ENCODE data around the gene MDM4.

The MDM4 gene

GRCh38 chr1:204471687-204472086, 44.5 kb upstream of the MDM4 start:
- no peak overlapping the region for H3K4me3 ChIP-seq (ENCODE audit: low read depth, low read length)
- in situ Hi-C loops (cut with HindIII; ENCODE audit: low sequenced_read_pairs): no loop called here
- no peak for DNase-seq (ENCODE audit: low read depth)
- no peak for TF ChIP-seq CTCF (IDR thresholded peaks at IDR 0.05; ENCODE audit: low read depth, low read length, missing control alignments)

GRCh38 chr1:204472660-204473059, 43.5 kb upstream of the MDM4 start:
- TF ChIP-seq CTCF (IDR thresholded peaks at IDR 0.05; ENCODE audit: low read depth, low read length, missing control alignments): no peak
- no peak for DNase-seq (ENCODE audit: low read depth)
- in situ Hi-C loops (cut with HindIII; ENCODE audit: low sequenced_read_pairs): no loop called here
- no peak overlapping the region for H3K4me3 ChIP-seq (ENCODE audit: low read depth, low read length)

- in situ Hi-C loops (cut with HindIII; ENCODE audit: low sequenced_read_pairs): no loop called here
Measured at GRCh38 chr1:204473400-204473965, 42.7 kb upstream of the MDM4 start.

GRCh38 chr1:204475656-204476432, 40.4 kb upstream of the MDM4 start:
- no peak overlapping the region for H3K4me3 ChIP-seq (ENCODE audit: low read depth, low read length)
- no peak for DNase-seq (ENCODE audit: low read depth)
- no peak for TF ChIP-seq CTCF (IDR thresholded peaks at IDR 0.05; ENCODE audit: low read depth, low read length, missing control alignments)
- in situ Hi-C loops (cut with HindIII; ENCODE audit: low sequenced_read_pairs): no loop called here

More at GRCh38 chr1:204473400-204473965, 42.7 kb upstream of the MDM4 start:
- TF ChIP-seq CTCF (IDR thresholded peaks at IDR 0.05; ENCODE audit: low read depth, low read length, missing control alignments): no peak
- DNase-seq (ENCODE audit: low read depth): no peak
- no peak overlapping the region for H3K4me3 ChIP-seq (ENCODE audit: low read depth, low read length)

GRCh38 chr1:204476563-204476962, 39.6 kb upstream of the MDM4 start:
- no peak for TF ChIP-seq CTCF (IDR thresholded peaks at IDR 0.05; ENCODE audit: low read depth, low read length, missing control alignments)
- in situ Hi-C loops (cut with HindIII; ENCODE audit: low sequenced_read_pairs): no loop called here
- DNase-seq (ENCODE audit: low read depth): no peak
- H3K4me3 ChIP-seq (ENCODE audit: low read depth, low read length): no peak overlapping the region

GRCh38 chr1:204477036-204477740, 39.0 kb upstream of the MDM4 start:
- no peak for TF ChIP-seq CTCF (IDR thresholded peaks at IDR 0.05; ENCODE audit: low read depth, low read length, missing control alignments)
- in situ Hi-C loops (cut with HindIII; ENCODE audit: low sequenced_read_pairs): no loop called here
- no peak for DNase-seq (ENCODE audit: low read depth)
- H3K4me3 ChIP-seq (ENCODE audit: low read depth, low read length): no peak overlapping the region

Data from astrocyte of the cerebellum (primary cell).